ENCODE results near the gene LGALS8. TPM values are rescaled to one million over a fixed set of nuclear protein-coding genes. Genes with fewer than 3 reads are reported as not detected.

The LGALS8 gene
- total and polyA plus RNA-seq, 2 of the 4 experiments (the other 2 are of a cell fraction): 41.3 to 57.7 TPM

DNA sequence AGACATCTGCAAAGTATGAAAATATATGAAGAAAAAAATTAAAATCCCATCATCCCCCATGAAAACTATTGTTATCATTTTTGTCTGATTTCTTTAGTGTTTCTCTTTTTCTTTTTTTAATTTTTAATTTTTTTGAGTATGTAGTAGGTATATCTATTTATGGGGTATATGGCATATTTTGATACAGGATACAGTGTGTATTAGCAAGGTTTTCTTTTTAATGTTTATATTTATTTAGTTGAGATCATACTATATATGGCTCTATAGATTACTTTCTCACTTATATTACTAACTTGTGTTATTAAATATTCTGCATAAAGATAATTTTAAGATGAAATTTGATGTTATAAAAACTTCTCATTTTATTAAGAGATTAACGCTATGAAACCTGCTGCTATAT is 11.4 kb downstream of the LGALS8 start:
- H3K18ac ChIP-seq (ENCODE audit: low read depth, low read length): no peak overlapping the region
- no peak overlapping the region for H2AFZ ChIP-seq (replicated peaks; ENCODE audit: low read length, poor library complexity)
- H3K4me2 ChIP-seq (ENCODE audit: low read depth, low read length): no peak overlapping the region
- peaks cover 16% of the 10 kb centered on the region for H3K36me3 ChIP-seq (ENCODE audit: control insufficient read depth, insufficient read depth, low read length)
- WGBS, 2 experiments (ENCODE audit: extremely low coverage in 2 of 2, insufficient read length in 1 of 2): no CpG with 5 or more reads among the region's 1 CpG
- no peaks in the 10 kb centered on the region for H4K20me1 ChIP-seq (ENCODE audit: insufficient read depth, low read length)
- peaks cover 14 to 23% of the 10 kb centered on the region in 2 experiments for H3K79me1 ChIP-seq (ENCODE audit: low read depth in 1 of 2, low read length in 2 of 2)
- no peak overlapping the region for H3K27ac ChIP-seq (ENCODE audit: insufficient read depth, low read length)
- BruUV-seq (replicated peaks): no TSS peak
- H3K14ac ChIP-seq (replicated peaks; ENCODE audit: low read depth, low read length): no peak overlapping the region
- no peak overlapping the region for H4K91ac ChIP-seq (ENCODE audit: insufficient read depth, low read depth, low read length)
- H2AK9ac ChIP-seq (replicated peaks; ENCODE audit: low read depth, low read length, poor library complexity): no peak overlapping the region
- H3K56ac ChIP-seq (ENCODE audit: extremely low read depth, insufficient read depth, low read length): no peak overlapping the region
- H2AK5ac ChIP-seq (ENCODE audit: low read depth, low read length): no peak overlapping the region
- no peak overlapping the region for H4K5ac ChIP-seq (ENCODE audit: low read depth, low read length)
- no peaks in the 10 kb centered on the region for H3K9me3 ChIP-seq (ENCODE audit: control insufficient read depth, insufficient read depth, low read length)
- peaks cover 3% of the 10 kb centered on the region; the same call in 1 of the 2 replicates for H3K9me1 ChIP-seq (ENCODE audit: insufficient read depth, low read length)
- H3K4ac ChIP-seq (ENCODE audit: low read depth, low read length): no peak overlapping the region
- H3K9ac ChIP-seq (ENCODE audit: low read depth, low read length): no peak overlapping the region
- ATAC-seq (ENCODE audit: low read depth): no peak
- no peak overlapping the region for H2BK20ac ChIP-seq (ENCODE audit: low read depth, low read length)
- dilution Hi-C loops (cut with HindIII; ENCODE audit: low sequenced_read_pairs, unreplicated experiment) (no loop called here), intact Hi-C loops (cut with micrococcal nuclease) (no loop called here), in situ Hi-C loops (cut with MboI; ENCODE audit: low sequenced_read_pairs) (no loop called here)
- H2BK5ac ChIP-seq (ENCODE audit: low read depth, low read length, poor library complexity, severe bottlenecking): no peak overlapping the region
- ChIA-PET POLR2A (ENCODE audit: unreplicated experiment) (no interaction called here), CTCF (interaction anchor here (0.6 kb wide), 1 partner anchor 25 kb away, joined by 3 read pairs; no protein-coding TSS in a partner anchor)
- no peak overlapping the region for H3K4me3 ChIP-seq (ENCODE audit: insufficient read depth, low read depth, low read length)
- no peaks in the 10 kb centered on the region for H3K27me3 ChIP-seq (ENCODE audit: control insufficient read depth, insufficient read depth, low read length)
- no peak overlapping the region for H2BK120ac ChIP-seq (ENCODE audit: low read depth, low read length)
- H3K4me1 ChIP-seq (ENCODE audit: control insufficient read depth, insufficient read depth, low read length): peaks cover 7% of the 10 kb centered on the region
- no peak overlapping the region for H3K23ac ChIP-seq (ENCODE audit: low read depth, low read length)
- H2BK15ac ChIP-seq (ENCODE audit: low read depth, low read length): no peak overlapping the region
- no peak overlapping the region for H4K8ac ChIP-seq (ENCODE audit: low read depth in 2 of 2, low read length in 2 of 2)
- no peak for DNase-seq
- TF ChIP-seq USF2 (IDR thresholded peaks at IDR 0.05; ENCODE audit: low read depth, low read length) (no peak), MAFK (IDR thresholded peaks at IDR 0.05; ENCODE audit: low read depth, low read length) (no peak), CHD1 (IDR thresholded peaks at IDR 0.05; ENCODE audit: low read depth, low read length) (no peak), BHLHE40 (IDR thresholded peaks at IDR 0.05; ENCODE audit: low read depth, low read length) (no peak), RCOR1 (IDR thresholded peaks at IDR 0.05; ENCODE audit: insufficient replicate concordance, low read length) (no peak), CEBPB (IDR thresholded peaks at IDR 0.05; ENCODE audit: low read depth, low read length) (no peak), FOS (IDR thresholded peaks at IDR 0.05; ENCODE audit: low read depth, low read length) (no peak), SMC3 (IDR thresholded peaks at IDR 0.05; ENCODE audit: low read depth, low read length) (no peak), MAZ (IDR thresholded peaks at IDR 0.05; ENCODE audit: borderline replicate concordance, low read depth, low read length) (no peak), POLR2A (IDR thresholded peaks at IDR 0.05; ENCODE audit: low read depth, low read length) (no peak), RFX5 (IDR thresholded peaks at IDR 0.05; ENCODE audit: low read depth, low read length) (no peak), NFE2L2 (IDR thresholded peaks at IDR 0.05; ENCODE audit: low read depth, low read length) (no peak)
- TF ChIP-seq, protein P1, sequence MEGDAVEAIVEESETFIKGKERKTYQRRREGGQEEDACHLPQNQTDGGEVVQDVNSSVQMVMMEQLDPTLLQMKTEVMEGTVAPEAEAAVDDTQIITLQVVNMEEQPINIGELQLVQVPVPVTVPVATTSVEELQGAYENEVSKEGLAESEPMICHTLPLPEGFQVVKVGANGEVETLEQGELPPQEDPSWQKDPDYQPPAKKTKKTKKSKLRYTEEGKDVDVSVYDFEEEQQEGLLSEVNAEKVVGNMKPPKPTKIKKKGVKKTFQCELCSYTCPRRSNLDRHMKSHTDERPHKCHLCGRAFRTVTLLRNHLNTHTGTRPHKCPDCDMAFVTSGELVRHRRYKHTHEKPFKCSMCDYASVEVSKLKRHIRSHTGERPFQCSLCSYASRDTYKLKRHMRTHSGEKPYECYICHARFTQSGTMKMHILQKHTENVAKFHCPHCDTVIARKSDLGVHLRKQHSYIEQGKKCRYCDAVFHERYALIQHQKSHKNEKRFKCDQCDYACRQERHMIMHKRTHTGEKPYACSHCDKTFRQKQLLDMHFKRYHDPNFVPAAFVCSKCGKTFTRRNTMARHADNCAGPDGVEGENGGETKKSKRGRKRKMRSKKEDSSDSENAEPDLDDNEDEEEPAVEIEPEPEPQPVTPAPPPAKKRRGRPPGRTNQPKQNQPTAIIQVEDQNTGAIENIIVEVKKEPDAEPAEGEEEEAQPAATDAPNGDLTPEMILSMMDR (conservative IDR thresholded peaks at IDR 0.05; ENCODE audit: low read depth, low read length): no peak
- TF ChIP-seq, protein P2, sequence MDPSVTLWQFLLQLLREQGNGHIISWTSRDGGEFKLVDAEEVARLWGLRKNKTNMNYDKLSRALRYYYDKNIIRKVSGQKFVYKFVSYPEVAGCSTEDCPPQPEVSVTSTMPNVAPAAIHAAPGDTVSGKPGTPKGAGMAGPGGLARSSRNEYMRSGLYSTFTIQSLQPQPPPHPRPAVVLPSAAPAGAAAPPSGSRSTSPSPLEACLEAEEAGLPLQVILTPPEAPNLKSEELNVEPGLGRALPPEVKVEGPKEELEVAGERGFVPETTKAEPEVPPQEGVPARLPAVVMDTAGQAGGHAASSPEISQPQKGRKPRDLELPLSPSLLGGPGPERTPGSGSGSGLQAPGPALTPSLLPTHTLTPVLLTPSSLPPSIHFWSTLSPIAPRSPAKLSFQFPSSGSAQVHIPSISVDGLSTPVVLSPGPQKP (IDR thresholded peaks at IDR 0.05; ENCODE audit: borderline replicate concordance, low read depth, low read length): no peak

All from IMR-90 (cell line).